Measurements from ENCODE around the gene FHIT. TPM values are rescaled to one million over a fixed set of nuclear protein-coding genes. Genes with fewer than 3 reads are reported as not detected.

The FHIT gene
- total RNA-seq, 1 donor from 2014 or later: 20.2 TPM

DNA sequence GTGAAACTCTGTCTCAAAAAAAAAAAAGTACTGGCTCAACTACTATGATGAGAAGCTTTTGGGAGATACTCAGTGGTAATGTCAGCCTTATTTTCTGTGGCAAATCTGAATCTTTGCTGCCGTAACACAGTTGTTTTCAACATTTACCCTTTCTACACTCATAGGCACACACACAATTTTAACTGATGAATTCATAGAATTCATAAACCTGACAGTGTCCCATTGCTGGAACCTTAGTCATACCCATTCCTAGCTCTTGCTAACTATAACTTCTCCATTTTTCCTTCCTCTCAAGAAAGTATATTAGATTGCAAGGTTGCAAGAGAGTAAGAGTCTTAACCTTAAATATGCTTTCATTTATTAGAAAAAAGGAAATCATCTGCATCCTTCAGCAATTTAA lies 496.6 kb downstream of the FHIT start:
- DNase-seq (ENCODE audit: low spot score): no peak

DNA sequence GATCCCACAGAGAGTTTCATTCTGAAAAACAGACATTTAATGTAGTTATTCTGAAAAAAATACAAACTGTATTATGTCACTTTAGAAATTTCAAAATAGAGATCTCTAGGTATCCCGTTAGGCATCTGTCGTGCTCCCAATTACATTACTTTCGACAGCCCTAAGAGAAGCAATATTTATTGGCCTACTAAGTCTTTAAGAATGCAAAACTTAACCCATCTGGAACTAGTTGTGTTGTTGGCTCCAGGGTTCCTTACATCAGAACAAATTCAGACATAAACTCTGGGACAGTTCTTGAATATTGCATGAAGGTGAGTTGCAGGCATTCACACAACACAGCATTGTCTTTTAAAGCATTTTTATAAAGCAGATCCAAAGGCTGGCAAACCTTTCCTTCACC lies 498.4 kb downstream of the FHIT start:
- Mint-ChIP-seq H3K4me3 (ENCODE audit: unreplicated experiment) (no peak overlapping the region), H3K4me1 (ENCODE audit: unreplicated experiment) (peaks cover 23% of the 10 kb centered on the region), H3K9me3 (ENCODE audit: unreplicated experiment) (no peaks in the 10 kb centered on the region), H3K27me3 (ENCODE audit: unreplicated experiment) (peaks cover 3% of the 10 kb centered on the region), H3K36me3 (ENCODE audit: low read depth, unreplicated experiment) (peaks cover 16% of the 10 kb centered on the region), H3K27ac (ENCODE audit: unreplicated experiment) (no peak overlapping the region)
- TF ChIP-seq, protein P1, sequence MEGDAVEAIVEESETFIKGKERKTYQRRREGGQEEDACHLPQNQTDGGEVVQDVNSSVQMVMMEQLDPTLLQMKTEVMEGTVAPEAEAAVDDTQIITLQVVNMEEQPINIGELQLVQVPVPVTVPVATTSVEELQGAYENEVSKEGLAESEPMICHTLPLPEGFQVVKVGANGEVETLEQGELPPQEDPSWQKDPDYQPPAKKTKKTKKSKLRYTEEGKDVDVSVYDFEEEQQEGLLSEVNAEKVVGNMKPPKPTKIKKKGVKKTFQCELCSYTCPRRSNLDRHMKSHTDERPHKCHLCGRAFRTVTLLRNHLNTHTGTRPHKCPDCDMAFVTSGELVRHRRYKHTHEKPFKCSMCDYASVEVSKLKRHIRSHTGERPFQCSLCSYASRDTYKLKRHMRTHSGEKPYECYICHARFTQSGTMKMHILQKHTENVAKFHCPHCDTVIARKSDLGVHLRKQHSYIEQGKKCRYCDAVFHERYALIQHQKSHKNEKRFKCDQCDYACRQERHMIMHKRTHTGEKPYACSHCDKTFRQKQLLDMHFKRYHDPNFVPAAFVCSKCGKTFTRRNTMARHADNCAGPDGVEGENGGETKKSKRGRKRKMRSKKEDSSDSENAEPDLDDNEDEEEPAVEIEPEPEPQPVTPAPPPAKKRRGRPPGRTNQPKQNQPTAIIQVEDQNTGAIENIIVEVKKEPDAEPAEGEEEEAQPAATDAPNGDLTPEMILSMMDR (IDR thresholded peaks at IDR 0.05; ENCODE audit: unreplicated experiment): no peak
- DNase-seq (ENCODE audit: low spot score): no peak

More for the DNA sequence above, 496.6 kb downstream of the FHIT start:
- no peak overlapping the region for H3K4me3 Mint-ChIP-seq (ENCODE audit: unreplicated experiment)
- H3K27me3 Mint-ChIP-seq (ENCODE audit: unreplicated experiment): peaks cover 5% of the 10 kb centered on the region
- peaks cover 8% of the 10 kb centered on the region for H3K36me3 Mint-ChIP-seq (ENCODE audit: low read depth, unreplicated experiment)
- TF ChIP-seq, protein P1 (IDR thresholded peaks at IDR 0.05; ENCODE audit: unreplicated experiment): no peak
- no peaks in the 10 kb centered on the region for H3K9me3 Mint-ChIP-seq (ENCODE audit: unreplicated experiment)
- peaks cover 29% of the 10 kb centered on the region for H3K4me1 Mint-ChIP-seq (ENCODE audit: unreplicated experiment)
- H3K27ac Mint-ChIP-seq (ENCODE audit: unreplicated experiment): no peak overlapping the region

DNA sequence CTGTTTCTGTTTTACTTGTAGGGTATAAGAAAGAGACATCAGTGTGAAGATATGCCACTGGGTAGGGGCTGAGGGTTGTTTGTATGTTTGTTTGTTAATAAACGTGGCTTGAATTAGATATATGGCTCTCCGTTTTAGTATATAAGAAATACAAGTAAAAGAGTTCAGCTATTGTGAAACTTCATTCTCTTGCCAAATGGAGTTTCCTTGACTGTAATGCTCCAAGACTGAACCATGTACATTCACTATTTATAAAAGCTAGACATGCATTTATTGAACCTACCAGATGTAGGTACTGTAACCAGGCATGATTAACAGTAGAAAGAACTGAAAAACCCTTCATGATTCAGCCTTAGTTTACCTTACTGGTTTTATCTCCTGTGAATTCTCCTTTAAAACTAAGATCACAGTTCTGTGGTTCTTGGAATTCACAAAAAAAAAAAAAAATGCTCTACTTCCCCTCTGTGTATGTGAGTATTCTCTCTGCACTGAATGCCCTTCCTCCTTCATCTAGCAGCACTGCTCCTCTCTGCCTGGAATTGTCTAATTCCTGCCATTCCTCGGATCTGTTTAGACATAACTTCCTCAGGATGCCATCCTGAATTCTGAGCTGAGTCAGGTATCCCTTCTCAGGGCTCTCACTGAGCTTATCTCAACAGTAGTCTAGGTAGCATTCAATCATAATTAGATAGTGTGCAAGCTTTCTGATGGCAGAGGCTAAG lies 504.4 kb downstream of the FHIT start:
- peak overlapping the region; percentile 80 for H3K27ac Mint-ChIP-seq (ENCODE audit: unreplicated experiment)
- H3K36me3 Mint-ChIP-seq (ENCODE audit: low read depth, unreplicated experiment): peaks cover 16% of the 10 kb centered on the region
- peak; percentile 7 for DNase-seq (ENCODE audit: low spot score)
- H3K4me3 Mint-ChIP-seq (ENCODE audit: unreplicated experiment): no peak overlapping the region
- H3K9me3 Mint-ChIP-seq (ENCODE audit: unreplicated experiment): no peaks in the 10 kb centered on the region
- H3K4me1 Mint-ChIP-seq (ENCODE audit: unreplicated experiment): peaks cover 48% of the 10 kb centered on the region
- TF ChIP-seq, protein P1 (IDR thresholded peaks at IDR 0.05; ENCODE audit: unreplicated experiment): no peak
- peaks cover 4% of the 10 kb centered on the region for H3K27me3 Mint-ChIP-seq (ENCODE audit: unreplicated experiment)

DNA sequence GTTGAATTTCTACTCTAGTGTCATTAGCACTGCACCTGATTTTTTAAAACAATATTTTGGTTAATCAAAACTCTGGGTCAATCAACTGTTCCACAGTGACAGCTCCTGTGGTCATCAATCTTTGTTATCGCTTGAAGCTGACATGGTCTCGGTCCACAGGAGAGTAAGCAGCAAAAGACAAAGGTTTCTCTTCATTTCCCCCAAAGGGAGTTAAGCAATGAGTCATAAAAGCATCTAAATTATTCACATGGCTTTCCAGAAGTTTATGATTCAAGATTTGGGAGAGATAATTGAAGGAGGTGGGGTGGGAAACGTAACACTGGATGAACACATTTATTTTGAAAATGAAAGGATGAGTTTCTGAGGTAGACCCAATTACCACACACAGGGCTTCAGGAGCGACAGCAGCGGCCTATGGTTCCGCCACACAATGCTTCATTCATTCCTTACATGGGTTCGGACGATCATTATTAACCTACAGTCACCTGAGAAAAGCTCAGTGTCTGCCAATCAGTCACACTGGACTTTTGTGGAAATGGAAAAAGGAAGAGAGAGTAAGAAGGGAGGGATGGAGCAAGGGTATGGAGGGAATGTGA lies 505.1 kb downstream of the FHIT start:
- Mint-ChIP-seq H3K4me1 (ENCODE audit: unreplicated experiment) (peaks cover 55% of the 10 kb centered on the region), H3K9me3 (ENCODE audit: unreplicated experiment) (no peaks in the 10 kb centered on the region), H3K4me3 (ENCODE audit: unreplicated experiment) (peak overlapping the region; percentile 2), H3K27me3 (ENCODE audit: unreplicated experiment) (peaks cover 4% of the 10 kb centered on the region), H3K27ac (ENCODE audit: unreplicated experiment) (peak overlapping the region; percentile 80), H3K36me3 (ENCODE audit: low read depth, unreplicated experiment) (peaks cover 16% of the 10 kb centered on the region)
- TF ChIP-seq, protein P1 (IDR thresholded peaks at IDR 0.05; ENCODE audit: unreplicated experiment): no peak
- DNase-seq (ENCODE audit: low spot score): no peak

DNA sequence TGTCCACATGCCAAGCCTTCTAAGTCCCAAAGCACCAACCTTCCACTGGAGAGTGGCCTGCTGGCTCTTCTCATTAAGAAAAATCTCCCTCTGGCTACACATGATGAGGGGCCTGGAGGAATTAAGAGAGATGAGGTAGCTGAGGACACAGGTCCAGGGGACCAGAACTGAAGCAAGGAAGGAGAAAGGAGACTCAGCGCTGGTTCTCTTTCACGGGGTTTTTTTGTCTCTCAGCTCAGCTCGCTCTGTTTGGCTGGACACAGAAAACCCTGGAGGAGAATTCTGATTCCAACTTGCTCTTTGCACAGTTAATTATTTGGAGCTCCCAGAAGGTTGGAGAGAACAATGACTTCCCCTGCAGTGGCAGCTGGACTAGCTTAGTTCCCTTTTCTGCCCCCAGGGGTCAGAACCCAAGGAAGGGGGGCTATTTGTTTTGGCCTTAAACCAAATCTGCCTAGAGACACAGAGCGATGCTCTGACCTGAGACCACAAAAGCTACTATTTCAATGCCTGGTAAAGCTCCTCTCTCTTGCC lies 507.6 kb downstream of the FHIT start:
- no peak overlapping the region for H3K27ac Mint-ChIP-seq (ENCODE audit: unreplicated experiment)
- peaks cover 58% of the 10 kb centered on the region for H3K4me1 Mint-ChIP-seq (ENCODE audit: unreplicated experiment)
- peaks cover 2% of the 10 kb centered on the region for H3K27me3 Mint-ChIP-seq (ENCODE audit: unreplicated experiment)
- H3K36me3 Mint-ChIP-seq (ENCODE audit: low read depth, unreplicated experiment): peaks cover 3% of the 10 kb centered on the region
- DNase-seq (ENCODE audit: low spot score): peak; percentile 33
- no peaks in the 10 kb centered on the region for H3K9me3 Mint-ChIP-seq (ENCODE audit: unreplicated experiment)
- TF ChIP-seq, protein P1 (IDR thresholded peaks at IDR 0.05; ENCODE audit: unreplicated experiment): peak; percentile 27
- H3K4me3 Mint-ChIP-seq (ENCODE audit: unreplicated experiment): no peak overlapping the region
